ENCODE data around the gene PCBP3. TPM values are rescaled to one million over a fixed set of nuclear protein-coding genes. Genes with fewer than 3 reads are reported as not detected.

PCBP3 gene
- total RNA-seq, 4 donors from 2014 or later: 0.13 to 0.26 TPM; not detected in 2

- intact Hi-C loops (cut with DNase I; ENCODE audit: low total_unique reads) (no loop called here), in situ Hi-C loops (cut with MboI; ENCODE audit: low sequenced_read_pairs in 4 of 4) (loop anchor here in 3 of 4 donors (25.0 kb wide), 1 partner anchor 241 kb away; no protein-coding TSS in a partner anchor)
- TF ChIP-seq CTCF (IDR thresholded peaks at IDR 0.05 in 4 of 5, conservative IDR thresholded peaks at IDR 0.05 in 1 of 5) (no peak), POLR2A (IDR thresholded peaks at IDR 0.05) (no peak)
- no peaks in the 10 kb centered on the region for H3K9me3 ChIP-seq
- peaks cover 0 to 2% (median 0%) of the 10 kb centered on the region in 3 donors for H3K27me3 ChIP-seq
- no peaks in the 10 kb centered on the region for H3K4me1 ChIP-seq
- no peak overlapping the region for H3K4me3 ChIP-seq
- DNase-seq (no peak), ATAC-seq (no peak)
- no peak overlapping the region for H3K27ac ChIP-seq
- no peaks in the 10 kb centered on the region for H3K36me3 ChIP-seq
These were observed 159.6 kb downstream of the PCBP3 start for GRCh38 chr21:45802956-45803617.

- no peak for ATAC-seq
These were observed 160.3 kb downstream of the PCBP3 start for GRCh38 chr21:45803618-45804340.

DNA sequence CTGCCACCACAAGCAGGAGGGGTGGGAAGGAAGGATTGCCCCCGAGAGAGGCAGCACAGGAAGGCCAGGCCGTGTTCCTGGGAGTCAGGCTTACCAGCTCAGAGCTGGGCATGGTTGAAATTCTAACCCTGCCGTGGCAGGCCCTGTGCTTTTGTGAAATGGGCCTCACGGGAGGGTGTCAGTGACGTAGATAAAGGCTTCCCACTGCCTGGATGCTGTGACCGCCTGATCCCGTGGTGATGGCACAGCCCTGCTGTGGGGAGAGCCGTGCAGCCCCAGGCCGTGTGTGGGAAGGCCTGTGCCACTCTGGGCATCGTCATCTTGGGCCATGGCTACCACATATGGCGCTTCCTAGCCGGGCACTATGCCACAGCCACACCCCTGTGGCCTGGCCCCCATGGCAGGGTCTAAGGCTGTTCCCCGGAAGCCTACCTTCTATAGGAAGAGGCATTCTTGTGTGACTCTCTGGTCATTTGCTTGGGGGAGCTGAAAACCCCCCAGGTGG is 161.3 kb downstream of the PCBP3 start:
- TF ChIP-seq POLR2A (IDR thresholded peaks at IDR 0.05): no peak
- no peak for TF ChIP-seq CTCF (IDR thresholded peaks at IDR 0.05 in 4 of 5, conservative IDR thresholded peaks at IDR 0.05 in 1 of 5)
- H3K36me3 ChIP-seq: no peaks in the 10 kb centered on the region
- H3K27ac ChIP-seq: no peak overlapping the region
- in situ Hi-C loops (cut with MboI; ENCODE audit: low sequenced_read_pairs in 4 of 4): loop anchor here in 3 of 4 donors (25.0 kb wide), 1 partner anchor 243 kb away; no protein-coding TSS in a partner anchor
- H3K4me1 ChIP-seq: no peaks in the 10 kb centered on the region
- intact Hi-C loops (cut with DNase I; ENCODE audit: low total_unique reads): no loop called here
- no peak for DNase-seq
- ATAC-seq: no peak
- peaks cover 0 to 2% (median 0%) of the 10 kb centered on the region in 3 donors for H3K27me3 ChIP-seq
- no peak overlapping the region for H3K4me3 ChIP-seq
- H3K9me3 ChIP-seq: no peaks in the 10 kb centered on the region

More at GRCh38 chr21:45803618-45804340, 160.3 kb downstream of the PCBP3 start:
- H3K27me3 ChIP-seq: peaks cover 0 to 2% (median 0%) of the 10 kb centered on the region in 3 donors
- no peak for DNase-seq
- H3K4me3 ChIP-seq: no peak overlapping the region
- in situ Hi-C loops (cut with MboI; ENCODE audit: low sequenced_read_pairs in 4 of 4) (loop anchor here in 3 of 4 donors (25.0 kb wide), 1 partner anchor 241 kb away; no protein-coding TSS in a partner anchor), intact Hi-C loops (cut with DNase I; ENCODE audit: low total_unique reads) (no loop called here)
- H3K27ac ChIP-seq: no peak overlapping the region
- no peaks in the 10 kb centered on the region for H3K36me3 ChIP-seq
- H3K4me1 ChIP-seq: no peaks in the 10 kb centered on the region
- TF ChIP-seq POLR2A (IDR thresholded peaks at IDR 0.05) (no peak), CTCF (IDR thresholded peaks at IDR 0.05 in 4 of 5, conservative IDR thresholded peaks at IDR 0.05 in 1 of 5) (no peak)
- H3K9me3 ChIP-seq: no peaks in the 10 kb centered on the region

- H3K4me3 ChIP-seq: no peak overlapping the region
- intact Hi-C loops (cut with DNase I; ENCODE audit: low total_unique reads) (no loop called here), in situ Hi-C loops (cut with MboI; ENCODE audit: low sequenced_read_pairs in 4 of 4) (loop anchor here in 3 of 4 donors (25.0 kb wide), 1 partner anchor 243 kb away; no protein-coding TSS in a partner anchor)
- no peak for ATAC-seq
- no peaks in the 10 kb centered on the region for H3K36me3 ChIP-seq
- no peaks in the 10 kb centered on the region for H3K4me1 ChIP-seq
- peaks cover 0 to 2% (median 0%) of the 10 kb centered on the region in 3 donors for H3K27me3 ChIP-seq
- TF ChIP-seq POLR2A (IDR thresholded peaks at IDR 0.05) (no peak), CTCF (IDR thresholded peaks at IDR 0.05 in 4 of 5, conservative IDR thresholded peaks at IDR 0.05 in 1 of 5) (no peak)
- no peak for DNase-seq
- no peaks in the 10 kb centered on the region for H3K9me3 ChIP-seq
- no peak overlapping the region for H3K27ac ChIP-seq
These were observed 161.8 kb downstream of the PCBP3 start for GRCh38 chr21:45805321-45805720.

Measured in gastrocnemius medialis (tissue), 4 donors.